Skin epidermis (tissue), 12 donors: Measurements from ENCODE around the gene BEAN1.
A peak's percentile ranks its signal among the peaks of the same experiment; 100 is the strongest.

Experiments
- H3K27ac ChIP-seq, 21 experiments: fragments of 200-600 bp; sonication (generic) in 11 of 21; one replicate each; pipeline ENCODE4 v1.5.0; 2020; ENCODE audit warnings: mild to moderate bottlenecking in 3 of 21, inconsistent platforms in 2 of 21, moderate library complexity in 2 of 21
- H3K4me3 ChIP-seq, 7 experiments: fragments of 200-600 bp; sonication (generic) in 2 of 7; one replicate each; pipeline ENCODE4 v1.5.0; 2020; ENCODE audit warnings: inconsistent platforms in 2 of 7, mild to moderate bottlenecking in 2 of 7, moderate library complexity in 1 of 7

BEAN1 gene

DNA sequence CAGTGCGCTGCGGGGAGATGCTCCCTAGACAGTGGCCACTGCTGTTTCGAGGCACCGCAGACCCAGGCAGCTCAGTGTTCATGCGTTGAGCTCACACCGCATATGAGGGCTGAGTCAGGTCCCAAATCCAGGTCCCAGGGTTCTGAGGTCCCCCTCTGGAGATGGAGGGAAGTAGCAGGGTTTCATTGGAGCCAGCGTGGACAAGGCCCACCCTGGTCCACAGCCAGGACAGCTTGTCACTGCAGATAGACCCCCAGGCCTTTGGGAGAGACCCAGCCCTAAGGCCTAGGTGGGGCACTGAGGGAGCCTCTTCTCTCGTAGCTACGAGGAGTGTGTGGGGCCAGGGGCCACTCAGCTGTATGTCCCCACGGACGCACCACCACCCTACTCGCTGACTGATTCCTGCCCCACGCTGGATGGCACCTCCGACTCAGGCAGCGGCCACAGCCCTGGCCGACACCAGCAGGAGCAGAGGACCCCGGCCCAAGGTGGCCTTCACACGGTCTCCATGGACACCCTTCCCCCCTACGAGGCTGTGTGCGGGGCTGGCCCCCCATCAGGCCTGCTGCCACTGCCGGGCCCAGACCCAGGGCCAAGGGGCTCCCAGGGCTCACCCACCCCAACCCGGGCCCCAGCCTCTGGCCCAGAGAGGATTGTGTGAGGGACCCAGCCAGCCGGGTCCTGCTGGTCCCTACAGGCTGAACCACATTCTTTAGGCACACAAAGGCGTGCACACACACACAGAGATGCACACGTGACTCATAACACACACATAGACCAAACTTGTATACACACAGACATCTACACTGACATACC lies 53.4 kb downstream of the BEAN1 start:
- H3K27ac ChIP-seq, result peak overlapping the region in 1 of 21 experiments; percentile 55
- H3K4me3 ChIP-seq, result no peak overlapping the region

GRCh38 chr16:66481081-66481942 lies 54.2 kb downstream of the BEAN1 start:
- no peak overlapping the region for H3K4me3 ChIP-seq

GRCh38 chr16:66481943-66482390 lies 54.9 kb downstream of the BEAN1 start:
- Histone ChIP-seq H3K4me3 (no peak overlapping the region), H3K27ac (no peak overlapping the region)

More at GRCh38 chr16:66481081-66481942, 54.2 kb downstream of the BEAN1 start:
- no peak overlapping the region for H3K27ac ChIP-seq

GRCh38 chr16:66483689-66484452 lies 56.8 kb downstream of the BEAN1 start:
- Histone ChIP-seq H3K27ac (no peak overlapping the region), H3K4me3 (no peak overlapping the region)

GRCh38 chr16:66484453-66485213 lies 57.5 kb downstream of the BEAN1 start:
- H3K4me3 ChIP-seq, result no peak overlapping the region
- H3K27ac ChIP-seq, result no peak overlapping the region

- no peak overlapping the region for H3K27ac ChIP-seq
Measured at GRCh38 chr16:66485376-66485775, 58.3 kb downstream of the BEAN1 start.

DNA sequence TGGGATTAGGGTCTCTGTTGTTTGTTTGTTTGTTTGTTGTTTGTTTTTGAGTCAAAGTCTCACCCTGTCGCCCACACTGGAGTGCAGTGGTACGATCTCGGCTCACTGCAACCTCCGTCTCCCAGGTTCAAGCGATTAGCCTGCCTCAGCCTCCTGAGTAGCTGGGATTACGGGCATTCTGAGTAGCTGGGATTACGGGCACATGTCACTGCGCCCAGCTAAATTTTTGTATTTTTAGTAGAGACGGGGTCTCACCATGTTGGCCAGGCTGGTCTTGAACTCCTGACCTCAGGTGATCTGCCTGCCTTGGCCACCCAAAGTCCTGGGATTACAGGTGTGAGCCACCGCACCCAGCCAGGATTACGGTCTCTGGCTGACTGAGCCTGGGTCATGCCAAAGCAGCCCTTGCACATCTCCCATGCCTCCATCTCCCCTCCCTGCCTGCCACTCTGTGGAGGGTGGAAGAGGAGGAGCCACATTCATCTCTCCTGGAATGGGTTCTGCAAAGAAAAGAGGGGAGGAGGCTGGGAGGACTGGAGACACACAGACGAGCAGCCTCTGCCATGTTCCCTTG lies 59.2 kb downstream of the BEAN1 start:
- no peak overlapping the region for H3K4me3 ChIP-seq
- H3K27ac ChIP-seq, result peak overlapping the region in 7 of 21 experiments; percentile 3 to 63 (median 42)

More at GRCh38 chr16:66485376-66485775, 58.3 kb downstream of the BEAN1 start:
- no peak overlapping the region for H3K4me3 ChIP-seq

DNA sequence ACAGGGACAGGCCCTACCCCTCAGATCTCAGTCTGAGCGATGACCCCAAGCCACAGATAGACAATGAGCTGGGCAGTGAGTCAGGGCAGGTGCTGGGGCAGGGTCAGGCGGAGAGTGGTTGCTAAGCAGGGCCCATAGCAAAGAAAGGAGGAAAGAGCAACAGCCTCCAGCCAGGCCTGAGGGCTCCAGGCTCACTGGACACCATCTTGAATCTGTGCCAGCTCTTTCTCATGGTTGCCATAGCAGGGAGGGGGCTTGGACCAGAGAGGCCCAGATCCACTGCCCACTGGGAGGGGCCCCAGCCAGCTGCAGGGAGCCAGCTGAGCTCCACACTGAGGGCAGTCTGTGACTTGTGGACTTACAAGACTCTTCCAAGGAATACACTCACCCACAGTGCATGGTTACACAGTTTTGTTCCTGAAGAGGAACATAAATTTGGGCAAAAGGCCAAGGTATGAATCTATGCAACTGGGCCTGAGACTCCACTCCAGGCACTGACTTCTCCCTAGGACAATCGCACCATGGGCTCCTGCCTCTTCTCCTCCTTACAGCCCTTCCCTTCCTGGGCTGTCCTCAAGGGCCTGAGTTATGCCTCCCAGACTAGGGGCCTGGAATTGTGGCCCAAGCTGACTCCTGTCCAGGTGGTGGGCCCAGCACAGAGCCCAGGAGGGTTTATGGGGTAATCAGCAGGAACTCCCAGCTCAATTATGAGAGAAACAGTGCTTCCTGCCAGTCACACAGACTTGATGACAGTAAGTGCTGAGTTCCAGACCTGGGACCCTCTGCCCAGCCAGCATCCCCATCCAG lies 59.9 kb downstream of the BEAN1 start:
- Histone ChIP-seq H3K4me3 (no peak overlapping the region), H3K27ac (peak overlapping the region in 11 of 21 experiments; percentile 1 to 63 (median 28))

GRCh38 chr16:66487580-66488275 lies 60.6 kb downstream of the BEAN1 start:
- peak overlapping the region in 7 of 21 experiments; percentile 1 to 44 (median 26) for H3K27ac ChIP-seq
- H3K4me3 ChIP-seq, result no peak overlapping the region

DNA sequence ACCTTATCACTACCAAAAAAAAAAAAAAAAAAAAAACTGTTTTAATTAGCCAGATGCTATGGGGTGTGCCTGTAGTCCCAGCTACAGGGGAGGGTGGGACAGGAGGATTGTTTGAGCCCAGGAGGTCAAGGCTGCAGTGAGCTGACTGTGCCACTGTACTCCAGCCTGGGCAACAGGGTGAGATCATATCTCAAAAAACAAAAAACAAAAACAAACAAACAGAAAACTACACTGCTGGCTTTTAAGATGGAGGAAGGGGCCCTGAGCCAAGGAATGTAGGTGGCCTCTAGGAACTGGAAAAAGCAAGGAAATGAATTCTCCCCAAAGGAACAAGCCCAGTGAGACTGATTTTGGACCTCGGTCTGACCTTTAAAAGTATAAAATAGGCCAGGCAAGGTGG lies 61.4 kb downstream of the BEAN1 start:
- Histone ChIP-seq H3K4me3 (no peak overlapping the region), H3K27ac (no peak overlapping the region)

- Histone ChIP-seq H3K27ac (no peak overlapping the region), H3K4me3 (no peak overlapping the region)
Measured at GRCh38 chr16:66489385-66489784, 62.3 kb downstream of the BEAN1 start.

- H3K27ac ChIP-seq, result no peak overlapping the region
- no peak overlapping the region for H3K4me3 ChIP-seq
Measured at GRCh38 chr16:66489818-66490217, 62.7 kb downstream of the BEAN1 start.

- Histone ChIP-seq H3K4me3 (no peak overlapping the region), H3K27ac (peak overlapping the region in 1 of 21 experiments; percentile 29)
Measured at GRCh38 chr16:66490774-66491715, 64.0 kb downstream of the BEAN1 start.

GRCh38 chr16:66491716-66492064 lies 64.6 kb downstream of the BEAN1 start:
- Histone ChIP-seq H3K27ac (no peak overlapping the region), H3K4me3 (no peak overlapping the region)

- Histone ChIP-seq H3K4me3 (no peak overlapping the region), H3K27ac (no peak overlapping the region)
Measured at GRCh38 chr16:66493490-66494401, 66.7 kb downstream of the BEAN1 start.
